Endodermal cell (in vitro differentiated cells): ENCODE data around the gene DGKQ. TPM values are rescaled to one million over a fixed set of nuclear protein-coding genes. Genes with fewer than 3 reads are reported as not detected.

ENCODE experiments used
- DNase-seq: peaks from one replicate; pipeline ENCODE4 v3.0.0-alpha.2; 2017
- H3K27ac ChIP-seq: 2 replicates; pipeline ENCODE4 v1.5.1; 2013; ENCODE audit warnings: mild to moderate bottlenecking, low read depth, low read length, moderate library complexity
- H3K27me3 ChIP-seq: 2 replicates; pipeline ENCODE4 v1.6.1; 2013; ENCODE audit warnings: mild to moderate bottlenecking, low read length, moderate library complexity; ENCODE audit not compliant: insufficient read depth, control insufficient read depth, poor library complexity, severe bottlenecking
- H3K36me3 ChIP-seq: 2 replicates; pipeline ENCODE4 v1.7.0; 2013; ENCODE audit warnings: mild to moderate bottlenecking, low read length, moderate library complexity; ENCODE audit not compliant: control insufficient read depth, insufficient read depth
- H3K4me1 ChIP-seq: one replicate; pipeline ENCODE4 v1.7.0; 2013; ENCODE audit warnings: low read length; ENCODE audit not compliant: control insufficient read depth, insufficient read depth
- H3K4me3 ChIP-seq: 2 replicates; pipeline ENCODE4 v1.5.1; 2013; ENCODE audit warnings: mild to moderate bottlenecking, low read length, moderate library complexity
- H3K9ac ChIP-seq: 2 replicates; pipeline ENCODE4 v1.6.1; 2013; ENCODE audit warnings: mild to moderate bottlenecking, low read length, moderate library complexity; ENCODE audit not compliant: poor library complexity, severe bottlenecking; ENCODE audit errors: extremely low read depth
- H3K9me3 ChIP-seq: 2 replicates; pipeline ENCODE4 v1.6.1; 2013; ENCODE audit warnings: mild to moderate bottlenecking, low read length, moderate library complexity; ENCODE audit not compliant: control insufficient read depth
- H3K27ac Mint-ChIP-seq: 2 replicates; pipeline ENCODE4 v1.8.0; 2020; ENCODE audit warnings: mixed read lengths
- H3K27me3 Mint-ChIP-seq: 2 replicates; pipeline ENCODE4 v1.8.0; 2021; ENCODE audit warnings: mild to moderate bottlenecking, mixed read lengths; ENCODE audit not compliant: insufficient read depth
- H3K36me3 Mint-ChIP-seq: 2 replicates; pipeline ENCODE4 v1.8.0; 2020; ENCODE audit warnings: low read depth, mixed read lengths
- H3K4me1 Mint-ChIP-seq: 2 replicates; pipeline ENCODE4 v1.8.0; 2020; ENCODE audit warnings: mixed read lengths
- H3K4me3 Mint-ChIP-seq: 2 replicates; pipeline ENCODE4 v1.8.0; 2020; ENCODE audit warnings: mild to moderate bottlenecking, moderate library complexity, mixed read lengths
- H3K9me3 Mint-ChIP-seq: 2 replicates; pipeline ENCODE4 v1.8.0; 2020; ENCODE audit warnings: mild to moderate bottlenecking, mixed read lengths
- CTCF ChIP-seq: fragments of 200-600 bp; sonication (generic); conservative IDR thresholded peaks from 2 replicates; pipeline ENCODE4 v1.5.0; 2021; ENCODE audit warnings: antibody characterized with exemption, mild to moderate bottlenecking
- WGBS, 2 experiments: methylation state at CpG; one replicate each; pipeline versions ENCODE4 v1.1.5 to v1.1.7; 2013; ENCODE audit warnings: missing lambda C conversion rate in 2 of 2, mixed read lengths in 1 of 2; ENCODE audit not compliant: insufficient coverage in 1 of 2, insufficient read length in 1 of 2; 5-methylcytosine and 5-hydroxymethylcytosine counted together
- total RNA-seq, 2 donors: library from RNA; stranded (reverse); fragmentation: NEBNext Ultra II Directional in 1 of 2; extraction: Animal tissue kit (Norgen Biotek cat#: 25700) in 1 of 2; gene quantifications; 2 replicates in 1 of 2; 3 replicates in 1 of 2; pipeline ENCODE4 v1.2.1, GENCODE V29; 2021

DGKQ gene
- total RNA-seq, 2 donors from 2014 or later: 26.3 to 31.1 TPM

DNA sequence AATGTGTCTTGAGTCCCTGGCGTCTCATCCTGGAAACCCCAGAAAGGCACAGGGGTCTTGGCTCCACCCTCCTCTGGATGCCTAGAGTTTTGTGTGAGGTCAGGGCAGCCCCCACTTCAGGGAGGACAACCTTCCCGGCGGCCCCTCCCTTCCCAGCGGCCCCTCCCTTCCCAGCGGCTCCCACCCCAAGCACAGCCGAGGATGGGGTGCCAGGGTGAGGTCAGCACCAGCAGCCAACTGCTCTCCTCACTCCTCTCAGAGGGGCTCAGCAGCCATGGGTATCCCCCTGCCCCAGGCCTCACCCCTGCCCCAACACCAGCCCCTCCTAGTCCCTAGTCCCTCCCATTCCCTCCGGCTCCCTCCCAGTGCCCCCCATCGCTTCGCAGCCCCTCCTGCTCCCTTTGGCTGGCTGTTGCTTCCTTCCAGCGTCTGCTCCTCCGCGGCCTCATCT is 17.4 kb downstream of the DGKQ start:
- Histone ChIP-seq H3K27ac (no peak overlapping the region), H3K4me3 (no peak overlapping the region), H3K36me3 (no peaks in the 10 kb centered on the region), H3K27me3 (no peaks in the 10 kb centered on the region), H3K9ac (no peak overlapping the region), H3K9me3 (no peaks in the 10 kb centered on the region), H3K4me1 (no peaks in the 10 kb centered on the region)
- no peak overlapping the region for H3K4me3 Mint-ChIP-seq
- no peaks in the 10 kb centered on the region for H3K4me1 Mint-ChIP-seq
- no peak overlapping the region for H3K27ac Mint-ChIP-seq
- no peaks in the 10 kb centered on the region for H3K27me3 Mint-ChIP-seq
- no peaks in the 10 kb centered on the region for H3K9me3 Mint-ChIP-seq
- no peak for DNase-seq
- WGBS, 2 experiments: 84 to 93% methylated on average over 3 to 12 of the region's 12 CpGs
- H3K36me3 Mint-ChIP-seq: peaks cover 16% of the 10 kb centered on the region
- no peak for TF ChIP-seq CTCF

DNA sequence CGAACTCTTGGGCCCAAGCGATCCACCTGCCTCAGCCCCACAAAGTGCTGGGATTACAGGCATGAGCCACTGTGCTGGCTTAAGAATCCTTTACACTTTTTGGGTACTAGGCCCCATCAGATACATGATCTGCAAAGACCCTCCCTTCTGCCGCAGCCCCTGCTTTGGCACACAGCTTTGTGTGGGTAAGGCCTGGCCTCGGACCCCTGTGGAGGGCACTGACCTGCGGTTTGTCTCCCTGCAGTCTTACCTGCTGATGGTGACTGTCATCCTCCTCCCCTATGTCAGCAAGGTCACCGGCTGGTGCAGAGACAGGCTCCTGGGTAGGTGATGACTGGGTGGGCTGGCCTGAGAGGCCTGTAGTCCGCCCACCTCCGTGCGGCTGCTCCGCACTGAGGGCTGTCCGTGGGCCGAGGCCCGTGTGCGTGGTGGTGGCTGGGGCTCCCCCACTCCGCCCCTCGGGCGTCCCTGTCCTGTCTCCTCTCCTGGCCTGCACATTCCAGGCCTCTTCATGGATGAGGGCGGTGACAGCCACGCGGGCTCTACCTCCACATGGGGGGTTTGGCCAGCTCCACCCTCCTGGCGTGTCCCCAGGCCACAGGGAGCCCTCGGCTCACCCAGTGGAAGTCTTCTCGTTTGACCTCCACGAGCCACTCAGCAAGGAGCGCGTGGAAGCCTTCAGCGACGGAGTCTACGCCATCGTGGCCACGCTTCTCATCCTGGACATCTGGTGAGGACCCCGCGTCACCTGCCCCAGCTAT is 18.0 kb downstream of the DGKQ start:
- 93 to 96% methylated on average over 18 to 33 of the region's 33 CpGs for WGBS, 2 experiments
- H3K4me1 Mint-ChIP-seq: no peaks in the 10 kb centered on the region
- no peak overlapping the region for H3K9ac ChIP-seq
- no peaks in the 10 kb centered on the region for H3K27me3 Mint-ChIP-seq
- no peak overlapping the region for H3K4me3 ChIP-seq
- no peaks in the 10 kb centered on the region for H3K4me1 ChIP-seq
- DNase-seq: no peak
- H3K9me3 ChIP-seq: no peaks in the 10 kb centered on the region
- H3K4me3 Mint-ChIP-seq: no peak overlapping the region
- H3K36me3 Mint-ChIP-seq: peaks cover 16% of the 10 kb centered on the region
- no peaks in the 10 kb centered on the region for H3K9me3 Mint-ChIP-seq
- H3K27me3 ChIP-seq: no peaks in the 10 kb centered on the region
- no peak for TF ChIP-seq CTCF
- H3K27ac Mint-ChIP-seq: no peak overlapping the region
- H3K36me3 ChIP-seq: no peaks in the 10 kb centered on the region
- H3K27ac ChIP-seq: no peak overlapping the region

- H3K9ac ChIP-seq: no peak overlapping the region
- TF ChIP-seq CTCF: no peak
- Mint-ChIP-seq H3K27ac (no peak overlapping the region), H3K36me3 (peaks cover 16% of the 10 kb centered on the region), H3K4me3 (no peak overlapping the region), H3K9me3 (no peaks in the 10 kb centered on the region), H3K27me3 (no peaks in the 10 kb centered on the region), H3K4me1 (no peaks in the 10 kb centered on the region)
- H3K9me3 ChIP-seq: no peaks in the 10 kb centered on the region
- no peaks in the 10 kb centered on the region for H3K4me1 ChIP-seq
- H3K4me3 ChIP-seq: no peak overlapping the region
- no peaks in the 10 kb centered on the region for H3K36me3 ChIP-seq
- H3K27me3 ChIP-seq: no peaks in the 10 kb centered on the region
- DNase-seq: no peak
- no peak overlapping the region for H3K27ac ChIP-seq
- WGBS, 2 experiments: 95 to 97% methylated on average over 13 to 17 of the region's 17 CpGs
These were observed 19.0 kb downstream of the DGKQ start for GRCh38 chr4:954211-955020.
